LNCAP (cell line): ENCODE measurements around the gene TMC6.
A peak's percentile ranks its signal among the peaks of the same experiment; 100 is the strongest.

Experiments used
- CTCF ChIP-seq: fragments of 450-650 bp; IDR thresholded peaks from 2 replicates; pipeline ENCODE4 v1.5.1; 2017; ENCODE audit warnings: mild to moderate bottlenecking

TMC6 gene

GRCh38 chr17:78112518-78113471 lies 15.8 kb downstream of the TMC6 start:
- peak; percentile 98 for TF ChIP-seq CTCF

- no peak for TF ChIP-seq CTCF
Observed at GRCh38 chr17:78111727-78112517, 16.6 kb downstream of the TMC6 start.

GRCh38 chr17:78111016-78111726 lies 17.4 kb downstream of the TMC6 start:
- TF ChIP-seq CTCF = no peak

- no peak for TF ChIP-seq CTCF
Observed at GRCh38 chr17:78110363-78111015, 18.1 kb downstream of the TMC6 start.

GRCh38 chr17:78109489-78109761 lies 19.1 kb downstream of the TMC6 start:
- no peak for TF ChIP-seq CTCF

GRCh38 chr17:78108726-78109488 lies 19.6 kb downstream of the TMC6 start:
- TF ChIP-seq CTCF = no peak
